Stomach (tissue), 9 donors: ENCODE results near the gene SAMD14. TPM values are rescaled to one million over a fixed set of nuclear protein-coding genes. Genes with fewer than 3 reads are reported as not detected.

Experiments
- DNase-seq, 2 donors: peaks; one replicate each; pipeline versions ENCODE4 v3.0.0 to v3.0.0-alpha.2; 2013 to 2019
- H3K27ac ChIP-seq, 5 donors: fragments of 200-600 bp in 4 of 5; sonication (generic) in 4 of 5; one replicate each; pipeline ENCODE4 v1.5.1; 2013 to 2019; ENCODE audit warnings: mild to moderate bottlenecking in 1 of 5, moderate library complexity in 1 of 5
- H3K27me3 ChIP-seq, 3 donors: fragments of 200-600 bp; sonication (generic); one replicate each; pipeline ENCODE4 v1.5.1; 2017 to 2019; ENCODE audit warnings: mixed run types in 1 of 3
- H3K36me3 ChIP-seq, 4 donors: fragments of 200-600 bp; sonication (generic); 1 replicate in 3 of 4; 2 replicates in 1 of 4; pipeline ENCODE4 v1.5.1; 2016 to 2019
- H3K4me1 ChIP-seq, 4 donors: fragments of 200-600 bp; sonication (generic); one replicate each; pipeline ENCODE4 v1.5.1; 2016 to 2019
- H3K4me3 ChIP-seq, 4 donors: fragments of 200-600 bp; sonication (generic) in 3 of 4; one replicate each; pipeline ENCODE4 v1.5.1; 2016 to 2019; ENCODE audit warnings: mild to moderate bottlenecking in 1 of 4
- H3K9me3 ChIP-seq, 4 donors: fragments of 200-600 bp; sonication (generic); one replicate each; pipeline ENCODE4 v1.5.1; 2016 to 2019
- CTCF ChIP-seq, 7 experiments: fragments of 450-650 bp in 4 of 7; fragments of 200-600 bp in 3 of 7; sonication (generic) in 3 of 7; IDR thresholded peaks; one replicate each; pipeline ENCODE4 v1.5.1; 2016 to 2019; ENCODE audit warnings: antibody characterized with exemption in 7 of 7, control low read depth in 2 of 7, mild to moderate bottlenecking in 1 of 7
- EP300 ChIP-seq: sonication (generic); formaldehyde crosslinking; IDR thresholded peaks from one replicate; pipeline ENCODE4 v1.6.1; 2017; ENCODE audit warnings: antibody characterized with exemption
- POLR2A ChIP-seq, 4 donors: fragments of 450-650 bp; IDR thresholded peaks; one replicate each; pipeline ENCODE4 v1.6.1; 2016; ENCODE audit warnings: antibody characterized with exemption in 4 of 4, control low read depth in 2 of 4, mild to moderate bottlenecking in 1 of 4, moderate library complexity in 1 of 4
- POLR2AphosphoS5 ChIP-seq, 3 donors: sonication (generic); formaldehyde crosslinking; IDR thresholded peaks; one replicate each; pipeline ENCODE4 v1.6.1; 2016; ENCODE audit warnings: antibody characterized with exemption in 3 of 3
- WGBS, 5 donors: extraction: QIAGEN DNeasy Blood & Tissue Kit in 3 of 5; methylation state at CpG; one replicate each; pipeline versions ENCODE4 v1.1.5 to v1.1.7; 2013 to 2018; 5-methylcytosine and 5-hydroxymethylcytosine counted together
- intact Hi-C: fragments of 100-400 bp; cut with DNase I; formaldehyde crosslinking; loops from one replicate; pipeline ENCODE4 v1.15.1; 2023; ENCODE audit warnings: low total_unique reads
- polyA plus RNA-seq, 3 donors: library from polyadenylated mRNA; stranded (reverse); fragments of 200-250 nt; gene quantifications; one replicate each; pipeline ENCODE4 v1.2.3, GENCODE V29; 2013
- total RNA-seq, 5 donors: library from RNA; depleted of rRNA; stranded (reverse); fragments of >200 nt; gene quantifications; one replicate each; pipeline versions ENCODE4 v1.1.0 to v1.2.3, GENCODE V29; 2014 to 2016
- donor health status: healthy with polysubstance abuse.
- donor health status: Bipolar disorder and iron deficiency.
- donor health status: healthy.

Gene SAMD14
- total and polyA plus RNA-seq, 8 donors, result 1.3 to 87.0 (median 1.8) TPM; not detected in 2

- peaks cover 9 to 13% (median 9%) of the 10 kb centered on the region in 4 donors for H3K4me1 ChIP-seq
- TF ChIP-seq CTCF (IDR thresholded peaks at IDR 0.05), result no peak
- TF ChIP-seq POLR2A (IDR thresholded peaks at IDR 0.05), result no peak
- TF ChIP-seq POLR2AphosphoS5 (IDR thresholded peaks at IDR 0.05), result no peak
- no peak for TF ChIP-seq EP300
- H3K4me3 ChIP-seq, result no peak overlapping the region
- H3K27me3 ChIP-seq, result no peaks in the 10 kb centered on the region
- 69 to 83% (median 76%) methylated on average over 11 of the region's 11 CpGs for WGBS, 5 donors
- H3K27ac ChIP-seq, result peak overlapping the region in 3 of 5 donors; percentile 3 to 43 (median 3)
- no peak for DNase-seq
- H3K36me3 ChIP-seq, result peaks cover 59 to 97% (median 90%) of the 10 kb centered on the region in 4 donors
- intact Hi-C loops, result no loop called here
- no peaks in the 10 kb centered on the region for H3K9me3 ChIP-seq
These were observed 49.9 kb downstream of the SAMD14 start for GRCh38 chr17:50080096-50080480.

- Histone ChIP-seq H3K27me3 (no peaks in the 10 kb centered on the region), H3K4me3 (no peak overlapping the region), H3K4me1 (peaks cover 9 to 13% (median 9%) of the 10 kb centered on the region in 4 donors), H3K36me3 (peaks cover 64 to 99% (median 92%) of the 10 kb centered on the region in 4 donors), H3K9me3 (no peaks in the 10 kb centered on the region), H3K27ac (peak overlapping the region in 3 of 5 donors; percentile 3 to 43 (median 3))
- intact Hi-C loops, result no loop called here
- peak in 5 of 7 experiments; percentile 37 to 90 (median 57) for TF ChIP-seq CTCF (IDR thresholded peaks at IDR 0.05)
- no peak for TF ChIP-seq POLR2A (IDR thresholded peaks at IDR 0.05)
- TF ChIP-seq POLR2AphosphoS5 (IDR thresholded peaks at IDR 0.05), result peak in 1 of 3 donors; percentile 16
- DNase-seq, result peak; percentile 54 to 71
- 50 to 66% (median 59%) methylated on average over 11 to 12 of the region's 12 CpGs for WGBS, 5 donors
These were observed 50.4 kb downstream of the SAMD14 start for GRCh38 chr17:50079334-50080095.

GRCh38 chr17:50078430-50078829 is 51.5 kb downstream of the SAMD14 start:
- Histone ChIP-seq H3K27ac (peak overlapping the region in 1 of 5 donors; percentile 43), H3K27me3 (no peaks in the 10 kb centered on the region), H3K4me3 (no peak overlapping the region), H3K36me3 (peaks cover 73 to 100% (median 99%) of the 10 kb centered on the region in 4 donors), H3K4me1 (peaks cover 9 to 13% (median 9%) of the 10 kb centered on the region in 4 donors), H3K9me3 (no peaks in the 10 kb centered on the region)
- WGBS, 5 donors, result 92 to 97% (median 93%) methylated on average over 4 of the region's 4 CpGs
- intact Hi-C loops, result no loop called here
- no peak for DNase-seq
- TF ChIP-seq POLR2A (IDR thresholded peaks at IDR 0.05), result no peak
- no peak for TF ChIP-seq POLR2AphosphoS5 (IDR thresholded peaks at IDR 0.05)
- TF ChIP-seq CTCF (IDR thresholded peaks at IDR 0.05), result no peak
- TF ChIP-seq EP300, result no peak

- WGBS, 5 donors, result 71 to 84% (median 81%) methylated on average over 15 to 39 of the region's 39 CpGs
- DNase-seq, result peak in 1 of 2 donors; percentile 76
- TF ChIP-seq POLR2A (IDR thresholded peaks at IDR 0.05), result no peak
- no peak for TF ChIP-seq CTCF (IDR thresholded peaks at IDR 0.05)
- no peak for TF ChIP-seq EP300
- TF ChIP-seq POLR2AphosphoS5 (IDR thresholded peaks at IDR 0.05), result no peak
- intact Hi-C loops, result no loop called here
- no peaks in the 10 kb centered on the region for H3K9me3 ChIP-seq
- H3K4me1 ChIP-seq, result peaks cover 9 to 13% (median 9%) of the 10 kb centered on the region in 4 donors
- peak overlapping the region in 2 of 5 donors; percentile 8 to 13 for H3K27ac ChIP-seq
- peaks cover 76 to 100% (median 99%) of the 10 kb centered on the region in 4 donors for H3K36me3 ChIP-seq
- H3K27me3 ChIP-seq, result no peaks in the 10 kb centered on the region
- H3K4me3 ChIP-seq, result no peak overlapping the region
These were observed 53.2 kb downstream of the SAMD14 start for GRCh38 chr17:50076591-50077235.
